ENCODE data around the gene NDRG3. TPM values are rescaled to one million over a fixed set of nuclear protein-coding genes. Genes with fewer than 3 reads are reported as not detected.

Gene NDRG3
- total and polyA plus RNA-seq, 2 of the 8 experiments (the other 6 are each of a cell fraction or from before 2014, with no cell fraction given): 25.7 to 32.3 TPM

- TF ChIP-seq CHD7 (IDR thresholded peaks at IDR 0.05; ENCODE audit: insufficient replicate concordance, low read length) (no peak), NANOG (IDR thresholded peaks at IDR 0.05; ENCODE audit: insufficient read depth, low read depth, low read length, poor library complexity, severe bottlenecking) (no peak), BACH1 (IDR thresholded peaks at IDR 0.05; ENCODE audit: low read length) (no peak), GABPA (IDR thresholded peaks at IDR 0.05; ENCODE audit: borderline replicate concordance, insufficient read depth, low read length) (no peak), NRF1 (IDR thresholded peaks at IDR 0.05; ENCODE audit: low read depth, low read length) (no peak), SIRT6 (IDR thresholded peaks at IDR 0.05; ENCODE audit: low read length) (no peak), FOSL1 (IDR thresholded peaks at IDR 0.05; ENCODE audit: insufficient read depth, low read depth, low read length) (no peak), RBBP5 (IDR thresholded peaks at IDR 0.05; ENCODE audit: borderline replicate concordance, low read depth, low read length) (no peak), CTBP2 (IDR thresholded peaks at IDR 0.05; ENCODE audit: borderline replicate concordance, insufficient read depth, insufficient read length, low read length) (no peak), CREB1 (IDR thresholded peaks at IDR 0.05) (no peak), GTF2F1 (IDR thresholded peaks at IDR 0.05; ENCODE audit: borderline replicate concordance, low read depth, low read length) (no peak)
Measured at GRCh38 chr20:36742558-36742957, 3.3 kb downstream of the NDRG3 start (continued).

All from H1 (cell line).